Measurements from ENCODE around the gene MEIS2.

- TF ChIP-seq POLR2AphosphoS5 (IDR thresholded peaks at IDR 0.05; ENCODE audit: low read depth, low read length) (no peak), PAX5 (IDR thresholded peaks at IDR 0.05; ENCODE audit: insufficient read depth, low read length, severe bottlenecking) (no peak)
Observed at GRCh38 chr15:37096558-37097143, 3.7 kb downstream of the MEIS2 start.
